Panc1 (cell line): ENCODE measurements around the gene WFS1.

Experiments used
- CTCF ChIP-seq: fragments of 450-650 bp; IDR thresholded peaks from 2 replicates; pipeline ENCODE4 v1.5.1; 2017; ENCODE audit warnings: mild to moderate bottlenecking
- POLR2AphosphoS5 ChIP-seq: IDR thresholded peaks from 2 replicates; pipeline ENCODE4 v1.6.1; 2012; ENCODE audit warnings: mild to moderate bottlenecking, low read depth, low read length, moderate library complexity
- REST ChIP-seq, 2 experiments: IDR thresholded peaks; 2 replicates each; pipeline ENCODE4 v1.6.1; 2011 to 2012; ENCODE audit warnings: low read depth in 2 of 2, control low read depth in 1 of 2, low read length in 1 of 2, mild to moderate bottlenecking in 1 of 2, moderate library complexity in 1 of 2; ENCODE audit not compliant: insufficient read depth in 1 of 2
- SIN3A ChIP-seq: IDR thresholded peaks from 2 replicates; pipeline ENCODE4 v1.6.1; 2012; ENCODE audit warnings: low read depth, mild to moderate bottlenecking, low read length, moderate library complexity, borderline replicate concordance; ENCODE audit not compliant: insufficient read depth

- no peak for TF ChIP-seq CTCF
- TF ChIP-seq POLR2AphosphoS5 = no peak
- no peak for TF ChIP-seq SIN3A
- TF ChIP-seq REST (IDR thresholded peaks at IDR 0.05; ENCODE audit: insufficient read depth in 1 of 2, low read depth in 2 of 2, low read length in 1 of 2) = no peak
These were observed 29.2 kb downstream of the WFS1 start for GRCh38 chr4:6298852-6299251.
